HG03103 (cell line): Measurements from ENCODE around the gene IMMP2L.
A peak's percentile ranks its signal among the peaks of the same experiment; 100 is the strongest.

Experiments
- ATAC-seq: cut with Tn5 transposase; IDR thresholded peaks from one replicate; pipeline ENCODE4 v1.9.1; 2021; ENCODE audit warnings: low read depth; ENCODE audit not compliant: unreplicated experiment

Gene IMMP2L

DNA sequence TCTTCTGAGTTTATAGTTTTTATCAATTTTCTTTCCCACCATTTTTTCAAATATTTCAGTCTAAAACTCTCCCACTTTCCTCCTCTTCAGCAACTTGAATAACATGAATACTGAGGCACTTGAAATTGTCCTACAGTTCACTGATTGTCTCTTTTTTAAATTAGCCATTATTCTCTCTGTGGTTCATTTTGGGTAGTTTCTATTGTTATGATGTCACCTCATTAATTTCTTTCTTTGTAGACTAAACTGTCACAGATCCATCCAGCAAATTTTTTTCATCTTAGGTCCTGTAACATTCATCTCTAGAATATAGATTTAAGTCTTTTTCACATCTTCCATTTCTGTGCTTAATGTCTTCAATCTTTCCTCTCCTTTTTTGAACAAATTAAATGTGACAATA, 326.6 kb downstream of the IMMP2L start:
- no peak for ATAC-seq

DNA sequence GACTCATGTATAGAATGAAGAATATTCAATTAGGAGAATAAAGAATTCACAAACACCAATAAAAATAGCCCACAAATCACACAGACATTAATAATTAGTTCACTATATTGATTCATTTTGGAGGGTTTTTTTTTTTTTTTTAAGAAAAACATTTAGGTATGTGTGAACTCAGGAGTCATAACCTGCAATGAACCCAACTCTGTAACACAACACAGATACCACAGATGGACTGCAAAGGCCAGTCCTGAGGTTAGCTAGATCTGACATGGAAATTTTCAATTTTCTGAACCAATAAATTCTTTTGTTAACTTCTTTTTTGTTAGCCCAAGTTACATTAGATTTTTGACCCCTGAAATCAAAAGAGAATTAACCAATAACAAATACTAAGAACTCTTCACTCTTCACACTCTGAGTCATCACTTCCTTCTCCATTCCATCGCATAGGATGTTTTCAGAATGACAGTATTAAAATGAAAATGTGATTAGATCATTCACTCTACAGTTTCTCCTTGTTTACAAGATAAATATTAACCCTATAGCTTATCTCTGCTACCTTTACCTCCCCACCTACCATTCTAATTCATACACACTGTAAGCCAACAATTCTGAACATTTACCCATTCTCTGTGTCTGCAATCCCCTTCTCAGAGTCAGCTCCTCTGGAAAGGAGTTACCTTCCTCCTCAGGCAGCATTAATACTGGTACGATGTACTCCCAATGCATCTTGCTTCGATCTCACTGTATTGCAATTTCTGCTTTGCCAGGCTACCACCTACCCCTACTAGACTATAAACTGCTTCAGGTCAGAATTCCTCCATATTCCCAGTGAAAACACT, 329.8 kb downstream of the IMMP2L start:
- ATAC-seq: peak; percentile 87

DNA sequence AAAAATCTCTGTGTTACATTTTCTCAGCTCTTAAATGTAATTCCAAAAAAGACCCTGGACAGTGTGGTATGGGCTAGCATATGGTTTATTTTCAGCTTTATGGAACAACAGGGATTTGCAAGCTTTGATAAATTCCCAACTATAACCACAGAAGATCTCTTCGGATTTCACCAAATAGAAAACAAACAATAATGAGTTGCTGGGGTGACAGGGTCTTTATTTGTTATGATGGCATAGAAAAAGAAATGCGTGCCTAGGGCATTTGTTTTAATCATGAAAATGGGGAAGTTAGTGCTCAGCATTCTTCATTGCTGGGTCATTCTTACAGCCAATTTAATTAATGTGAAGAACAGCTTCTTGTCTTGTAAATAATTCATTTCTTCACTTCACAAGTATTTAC, 332.4 kb downstream of the IMMP2L start:
- ATAC-seq: no peak

- no peak for ATAC-seq
These were observed 333.0 kb downstream of the IMMP2L start for GRCh38 chr7:111229181-111229740.

DNA sequence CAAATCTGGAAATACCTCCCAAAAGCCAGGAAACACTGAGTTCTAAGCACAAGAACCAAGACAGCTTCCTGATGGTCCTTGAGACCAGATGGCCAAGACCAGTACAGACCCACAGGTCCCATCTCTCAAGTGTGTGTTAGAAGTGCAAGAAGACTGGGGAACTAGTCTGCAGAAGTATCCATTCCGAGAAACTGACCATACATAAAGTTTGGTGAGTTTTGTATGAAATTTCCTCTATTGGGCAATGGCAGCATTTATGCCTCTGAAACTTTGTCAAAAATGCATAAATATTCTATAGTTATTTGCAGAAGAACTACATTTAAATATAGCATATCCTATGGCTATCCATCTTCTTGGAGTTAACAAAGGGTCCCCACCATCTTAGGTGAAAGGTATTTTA, 333.9 kb downstream of the IMMP2L start:
- ATAC-seq: no peak

GRCh38 chr7:111226800-111227199, 335.5 kb downstream of the IMMP2L start:
- no peak for ATAC-seq

GRCh38 chr7:111224354-111225231, 337.7 kb downstream of the IMMP2L start:
- ATAC-seq: peak; percentile 19

GRCh38 chr7:111223802-111224253, 338.5 kb downstream of the IMMP2L start:
- ATAC-seq: peak; percentile 74

GRCh38 chr7:111215550-111215949, 346.7 kb downstream of the IMMP2L start:
- no peak for ATAC-seq

DNA sequence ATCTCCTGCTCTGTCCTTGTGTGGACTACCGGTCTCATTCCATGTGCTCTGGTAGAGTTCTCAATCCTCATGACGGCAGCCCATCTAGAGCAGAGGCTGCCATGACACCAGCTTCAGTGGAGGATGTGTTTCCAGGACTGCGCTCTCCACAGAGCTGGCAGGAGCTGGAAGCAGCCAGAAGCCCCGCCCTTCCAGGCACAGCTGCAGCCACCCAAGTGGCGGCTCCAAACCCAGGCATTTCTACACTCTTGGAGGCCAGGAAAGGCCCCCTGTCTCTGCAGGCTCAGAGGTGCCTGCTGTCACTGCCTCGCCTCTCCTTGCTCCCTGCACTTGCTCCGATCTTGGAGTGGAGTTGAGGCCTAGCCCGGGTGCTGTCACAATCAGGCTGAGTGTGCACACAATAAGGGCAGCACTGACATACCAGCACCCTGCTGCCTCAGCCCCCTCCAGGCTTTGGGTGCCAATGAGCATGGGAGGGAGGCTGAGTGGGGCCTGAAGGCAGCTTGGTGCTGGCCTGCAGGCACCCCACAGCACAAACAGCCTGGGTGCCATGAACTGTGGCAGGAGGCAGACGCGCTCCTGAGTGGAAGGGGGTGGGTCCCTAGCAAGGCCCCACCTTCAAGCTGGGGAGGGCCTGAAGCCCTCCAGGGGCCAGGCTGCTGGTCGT, 349.3 kb downstream of the IMMP2L start:
- no peak for ATAC-seq

DNA sequence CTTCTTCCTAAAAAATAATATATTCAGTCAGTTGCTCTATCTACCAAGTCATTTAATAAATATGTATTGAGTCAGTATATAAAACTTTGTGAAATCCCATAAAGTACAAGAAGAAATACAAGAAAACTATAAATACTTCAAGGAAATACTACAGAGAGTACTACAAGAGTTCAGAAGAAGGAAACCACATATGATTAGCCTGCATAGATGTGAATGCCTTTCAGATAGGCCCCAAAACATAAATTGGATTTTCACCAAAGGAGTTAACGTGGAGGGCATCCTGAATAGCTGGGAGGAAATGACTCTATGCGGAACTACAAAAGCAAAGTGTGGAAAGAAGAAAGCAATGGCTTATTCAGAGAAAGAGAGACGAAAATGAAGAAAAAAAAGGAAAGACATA, 351.3 kb downstream of the IMMP2L start:
- no peak for ATAC-seq

- no peak for ATAC-seq
These were observed 352.2 kb downstream of the IMMP2L start for GRCh38 chr7:111210043-111210442.

- ATAC-seq: no peak
These were observed 357.0 kb downstream of the IMMP2L start for GRCh38 chr7:111205251-111205650.

- no peak for ATAC-seq
These were observed 360.0 kb downstream of the IMMP2L start for GRCh38 chr7:111202321-111202720.

- ATAC-seq: no peak
These were observed 362.6 kb downstream of the IMMP2L start for GRCh38 chr7:111199643-111200042.

GRCh38 chr7:111198255-111198654, 364.0 kb downstream of the IMMP2L start:
- no peak for ATAC-seq

DNA sequence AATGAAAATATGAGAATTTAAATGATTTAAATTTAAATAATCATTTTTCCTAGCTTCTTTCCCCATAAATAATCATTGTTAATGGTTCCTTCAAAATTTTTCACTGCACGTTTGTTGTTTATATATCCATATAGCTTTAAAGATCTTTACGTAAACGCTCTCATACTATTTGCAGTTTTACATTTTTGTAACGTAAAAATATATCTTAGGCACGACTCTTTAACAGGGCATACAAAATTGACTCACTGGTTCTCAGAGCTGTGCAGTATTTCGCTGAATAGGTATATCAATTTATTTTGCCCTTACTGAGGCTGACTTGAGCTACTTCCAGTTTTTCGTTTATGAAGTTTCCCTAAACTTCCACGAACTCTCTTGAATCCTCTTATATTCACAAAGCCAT, 365.6 kb downstream of the IMMP2L start:
- ATAC-seq: no peak

DNA sequence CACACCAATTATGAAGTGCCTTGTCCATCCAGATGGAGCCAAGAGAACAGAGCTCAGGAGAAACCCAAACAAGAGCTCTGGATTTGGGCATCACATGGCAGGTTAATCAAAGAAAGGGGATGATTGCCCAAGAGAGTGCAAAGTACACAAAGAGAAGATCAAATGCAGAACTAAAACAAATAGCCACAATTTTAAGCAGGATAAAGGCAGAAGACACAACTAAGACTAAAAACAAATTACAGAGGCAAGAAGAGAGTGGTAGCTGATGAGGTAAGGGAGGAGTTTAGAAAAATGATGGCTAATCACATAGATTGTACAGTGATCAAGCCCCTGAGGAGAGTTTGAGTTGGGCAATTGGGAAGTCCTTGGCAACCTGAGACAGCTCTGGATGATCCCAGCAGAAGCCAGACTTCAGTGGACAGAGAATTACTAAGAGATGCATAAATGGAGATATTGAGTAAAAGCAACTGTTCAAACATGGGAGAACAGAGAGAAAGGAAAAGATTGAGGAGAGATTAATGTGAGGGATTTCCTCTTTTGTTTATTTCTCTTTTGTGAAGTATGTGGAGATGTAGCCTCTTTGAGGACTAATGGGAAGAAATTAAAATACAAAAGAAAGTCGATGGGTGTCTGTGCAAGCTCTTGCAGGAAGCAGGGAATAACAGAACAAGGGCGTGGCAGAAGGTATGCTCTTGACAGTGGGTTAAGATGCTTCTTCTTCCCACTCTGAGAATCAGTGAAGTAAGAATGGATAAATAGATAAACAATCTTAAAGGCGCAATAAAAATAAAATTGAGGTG, 369.5 kb downstream of the IMMP2L start:
- ATAC-seq: no peak

- ATAC-seq: no peak
These were observed 371.5 kb downstream of the IMMP2L start for GRCh38 chr7:111190804-111191203.

GRCh38 chr7:111184987-111185386, 377.3 kb downstream of the IMMP2L start:
- no peak for ATAC-seq
